ENCODE data around the gene TMEM106B. TPM values are rescaled to one million over a fixed set of nuclear protein-coding genes. Genes with fewer than 3 reads are reported as not detected.

The TMEM106B gene
- total RNA-seq, 1 donor from 2014 or later: 121 TPM

Other genes with a start within 250 kb of the TMEM106B start
- not detected in 2 replicates for gene VWDE, start 192.6 kb downstream of the TMEM106B start, total RNA-seq

All from myocyte (in vitro differentiated cells).